Measurements from ENCODE around the gene RINL.
A peak's percentile ranks its signal among the peaks of the same experiment; 100 is the strongest.

RINL gene

DNA sequence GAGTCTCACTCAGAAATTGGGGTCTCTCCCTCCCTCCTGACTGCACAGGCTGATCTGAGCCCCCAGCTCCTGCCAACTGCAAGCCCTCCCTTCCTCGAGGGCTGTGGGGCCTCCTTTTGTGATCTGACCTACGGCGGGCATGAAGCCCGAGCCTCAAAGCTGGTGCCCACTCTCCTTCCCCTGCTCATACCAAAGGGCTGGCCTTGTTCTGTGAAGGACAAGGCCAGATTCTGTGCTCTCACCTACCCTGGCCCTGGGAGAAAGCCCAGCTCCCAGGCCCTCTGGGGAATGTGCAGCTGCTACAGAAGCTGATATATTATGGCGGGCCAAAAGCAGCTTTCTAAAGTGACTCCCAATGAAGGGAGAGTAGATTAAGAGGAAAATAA lies 37.5 kb downstream of the RINL start:
- TF ChIP-seq, protein P1, sequence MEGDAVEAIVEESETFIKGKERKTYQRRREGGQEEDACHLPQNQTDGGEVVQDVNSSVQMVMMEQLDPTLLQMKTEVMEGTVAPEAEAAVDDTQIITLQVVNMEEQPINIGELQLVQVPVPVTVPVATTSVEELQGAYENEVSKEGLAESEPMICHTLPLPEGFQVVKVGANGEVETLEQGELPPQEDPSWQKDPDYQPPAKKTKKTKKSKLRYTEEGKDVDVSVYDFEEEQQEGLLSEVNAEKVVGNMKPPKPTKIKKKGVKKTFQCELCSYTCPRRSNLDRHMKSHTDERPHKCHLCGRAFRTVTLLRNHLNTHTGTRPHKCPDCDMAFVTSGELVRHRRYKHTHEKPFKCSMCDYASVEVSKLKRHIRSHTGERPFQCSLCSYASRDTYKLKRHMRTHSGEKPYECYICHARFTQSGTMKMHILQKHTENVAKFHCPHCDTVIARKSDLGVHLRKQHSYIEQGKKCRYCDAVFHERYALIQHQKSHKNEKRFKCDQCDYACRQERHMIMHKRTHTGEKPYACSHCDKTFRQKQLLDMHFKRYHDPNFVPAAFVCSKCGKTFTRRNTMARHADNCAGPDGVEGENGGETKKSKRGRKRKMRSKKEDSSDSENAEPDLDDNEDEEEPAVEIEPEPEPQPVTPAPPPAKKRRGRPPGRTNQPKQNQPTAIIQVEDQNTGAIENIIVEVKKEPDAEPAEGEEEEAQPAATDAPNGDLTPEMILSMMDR (IDR thresholded peaks at IDR 0.05; ENCODE audit: insufficient read depth, low read depth, low read length, missing control alignments) = no peak
- H3K4me3 ChIP-seq (ENCODE audit: low read length) = no peak overlapping the region
- no peak for DNase-seq (ENCODE audit: low read depth)

DNA sequence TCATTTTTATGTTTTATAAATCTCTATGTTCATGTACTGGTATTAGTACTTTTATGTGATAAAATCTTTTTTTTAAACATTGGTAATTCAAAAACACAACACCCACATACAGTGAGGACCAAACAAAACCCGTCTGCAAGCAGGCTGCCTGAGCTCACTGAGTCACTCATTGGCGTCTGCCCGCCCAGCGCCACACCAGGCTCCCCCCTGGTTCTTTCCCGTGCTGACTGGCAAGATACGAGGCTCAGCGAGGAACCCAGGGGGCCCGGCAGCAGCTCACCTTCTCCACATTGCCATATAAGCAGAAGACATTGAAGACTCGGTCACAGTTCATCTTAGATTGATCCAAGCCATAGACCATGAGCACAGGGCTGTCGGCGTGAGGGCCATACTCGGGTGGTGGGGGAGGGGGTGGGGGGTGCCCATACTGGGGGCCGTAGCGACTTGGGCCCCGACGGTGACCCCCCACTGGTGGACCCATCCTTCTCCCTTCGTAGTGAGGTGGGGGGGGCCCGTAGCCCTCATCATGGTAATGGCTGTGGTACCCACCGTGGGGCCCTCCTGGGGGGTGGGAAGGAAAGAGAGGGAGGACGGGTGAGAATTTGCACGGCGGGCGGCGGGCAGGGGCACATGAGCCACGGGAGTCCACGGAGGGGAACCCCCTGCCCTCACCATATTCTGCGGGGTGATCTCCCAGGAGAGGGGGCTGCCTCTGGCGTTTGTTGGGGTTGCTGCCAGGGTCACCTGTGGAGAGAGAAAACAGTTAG lies 38.1 kb downstream of the RINL start:
- no peak overlapping the region for H3K4me3 ChIP-seq (ENCODE audit: low read length)
- TF ChIP-seq, protein P1 (IDR thresholded peaks at IDR 0.05; ENCODE audit: insufficient read depth, low read depth, low read length, missing control alignments) = no peak
- peak; percentile 64 for DNase-seq (ENCODE audit: low read depth)

DNA sequence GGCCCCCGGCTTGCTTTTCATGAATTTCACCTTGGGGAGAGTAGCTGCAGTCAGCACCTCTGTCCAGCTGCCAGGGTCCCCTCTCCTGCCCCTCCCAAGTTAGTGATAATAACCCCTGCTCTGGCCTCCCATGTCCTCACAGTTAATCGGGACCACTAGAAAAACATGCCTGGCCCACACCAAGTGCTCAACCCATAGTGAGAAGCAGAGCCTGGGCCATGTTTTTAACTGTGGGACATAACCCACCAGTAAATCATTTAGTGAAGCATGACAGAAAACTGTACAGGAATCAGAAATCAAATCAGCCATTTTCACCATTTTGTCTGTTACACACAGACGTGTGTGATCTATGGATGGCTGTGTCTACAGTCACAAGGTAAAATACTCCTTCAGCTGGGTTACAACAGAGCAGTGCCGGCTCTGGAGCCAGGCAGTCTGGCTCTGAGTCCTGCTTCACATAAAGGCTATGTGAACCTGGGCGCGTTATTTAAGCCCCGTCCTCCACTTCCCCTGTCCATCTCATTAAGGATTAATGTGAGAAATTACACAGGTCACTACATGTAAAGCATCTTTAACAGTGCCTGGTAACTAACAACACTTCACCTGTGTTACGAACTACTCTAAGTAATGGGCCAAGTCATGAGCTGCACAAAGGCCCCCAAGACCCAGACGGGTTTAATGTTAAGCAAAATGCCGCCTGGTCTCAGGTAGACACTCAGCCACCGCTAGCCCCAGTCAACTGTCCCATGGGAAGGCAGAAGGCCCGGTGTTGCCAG lies 38.9 kb downstream of the RINL start:
- TF ChIP-seq, protein P1 (IDR thresholded peaks at IDR 0.05; ENCODE audit: insufficient read depth, low read depth, low read length, missing control alignments) = no peak
- H3K4me3 ChIP-seq (ENCODE audit: low read length) = no peak overlapping the region
- DNase-seq (ENCODE audit: low read depth) = peak; percentile 18

DNA sequence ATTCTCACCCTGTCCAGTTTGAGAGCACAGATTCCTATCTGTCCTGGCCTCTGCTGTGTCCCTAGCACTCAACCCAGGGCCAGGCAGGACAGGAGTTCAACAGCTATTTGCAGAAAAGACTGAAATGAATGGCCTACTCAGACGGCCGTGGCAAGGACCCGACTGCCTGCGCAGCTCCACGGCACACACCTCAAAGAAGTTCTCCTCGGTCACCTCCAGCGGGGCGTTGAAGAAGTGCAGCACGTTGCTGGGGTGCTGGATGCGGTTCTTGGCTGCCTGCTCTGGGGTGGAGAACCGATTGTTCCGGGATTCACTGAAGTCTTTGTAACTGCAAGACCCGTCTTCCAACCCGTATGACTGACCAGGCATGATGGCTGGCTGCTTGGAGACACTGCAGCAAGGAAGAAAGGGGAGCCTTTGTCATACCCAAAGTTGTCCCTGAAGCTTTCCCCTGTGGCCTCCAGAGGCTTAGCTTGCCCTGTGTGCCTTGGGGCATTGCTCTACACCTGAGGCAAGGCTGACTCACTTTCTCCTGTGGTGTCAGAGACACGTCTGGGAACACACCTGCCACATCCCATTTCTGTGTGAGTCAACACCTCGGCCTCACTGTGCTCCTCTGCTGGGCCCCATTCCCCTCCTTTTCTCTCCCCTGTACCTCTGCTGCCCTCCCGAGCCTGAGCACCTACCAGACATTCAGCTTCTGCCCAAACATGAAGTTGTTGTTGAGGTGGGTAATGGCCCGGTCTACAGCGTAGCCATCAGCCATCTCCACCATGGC lies 39.7 kb downstream of the RINL start:
- H3K4me3 ChIP-seq (ENCODE audit: low read length) = no peak overlapping the region
- peak; percentile 98 for DNase-seq (ENCODE audit: low read depth)

DNA sequence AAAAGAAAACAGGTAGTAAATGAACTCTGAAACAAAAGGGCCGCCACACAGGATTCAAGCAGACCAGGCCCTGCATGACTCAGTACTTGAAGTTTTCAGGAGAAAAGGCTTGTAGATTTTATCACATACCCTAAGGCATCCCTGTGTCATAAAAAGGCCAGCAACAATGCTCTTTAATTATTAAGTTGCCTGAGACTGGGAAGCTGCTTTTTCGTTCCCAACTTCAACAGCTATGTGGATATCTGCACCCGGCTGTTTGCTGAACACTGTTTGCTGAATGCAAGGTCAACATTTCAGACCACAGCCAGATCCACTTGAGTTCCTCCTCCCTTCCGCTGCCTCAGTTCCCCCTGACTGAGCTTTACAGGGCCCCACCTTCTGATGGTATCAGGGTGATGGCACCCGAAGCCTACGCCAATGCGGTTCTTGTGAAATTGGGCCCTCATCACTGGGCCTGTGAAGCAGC lies 40.4 kb downstream of the RINL start:
- TF ChIP-seq, protein P1 (IDR thresholded peaks at IDR 0.05; ENCODE audit: insufficient read depth, low read depth, low read length, missing control alignments) = no peak
- no peak overlapping the region for H3K4me3 ChIP-seq (ENCODE audit: low read length)
- DNase-seq (ENCODE audit: low read depth) = peak; percentile 87

More for the DNA sequence above, 39.7 kb downstream of the RINL start:
- TF ChIP-seq, protein P1 (IDR thresholded peaks at IDR 0.05; ENCODE audit: insufficient read depth, low read depth, low read length, missing control alignments) = peak; percentile 74

DNA sequence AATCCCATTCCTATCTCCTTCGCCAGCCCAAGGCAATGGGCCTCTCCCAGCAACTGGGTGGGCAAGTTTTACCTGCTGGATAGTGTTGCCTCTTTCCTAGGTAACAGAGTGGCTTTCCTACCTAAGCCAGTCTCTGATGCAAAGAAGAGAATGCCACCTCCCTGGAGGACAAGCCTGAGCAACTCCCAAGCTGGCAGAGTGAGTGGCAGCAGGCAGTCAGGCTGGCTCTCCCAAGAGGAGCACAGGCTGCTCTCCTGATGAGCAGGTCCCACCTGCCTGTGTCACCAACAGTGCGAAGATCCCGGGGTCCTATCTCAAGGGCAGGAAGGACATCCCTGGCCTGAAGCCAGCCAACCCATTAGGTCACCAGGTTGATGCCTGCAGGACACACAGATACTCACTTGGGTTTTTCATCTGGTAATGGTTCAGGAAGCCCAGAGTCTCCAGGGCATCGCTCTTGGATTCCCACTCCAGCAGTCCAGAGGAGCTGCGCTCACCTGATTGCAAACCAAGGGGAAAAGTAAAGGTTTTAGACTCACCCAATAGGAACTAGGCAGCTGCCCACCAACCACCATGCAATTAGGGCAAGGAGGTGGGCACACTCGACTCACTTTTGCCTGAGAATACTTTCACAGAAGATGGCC lies 41.0 kb downstream of the RINL start:
- TF ChIP-seq, protein P1 (IDR thresholded peaks at IDR 0.05; ENCODE audit: insufficient read depth, low read depth, low read length, missing control alignments) = no peak
- H3K4me3 ChIP-seq (ENCODE audit: low read length) = no peak overlapping the region
- peak; percentile 87 for DNase-seq (ENCODE audit: low read depth)

All from epithelial cell of esophagus (primary cell).